GM10248 (cell line): ENCODE data around the gene ZNHIT3.

ENCODE experiments used
- CTCF ChIA-PET: fragments of 300-600 bp; sonication (Branson Sonifier 250); formaldehyde crosslinking; extraction: SDS; loops from one replicate; lab custom pipeline; 2021; ENCODE audit warnings: antibody characterized with exemption; lab: Yijun Ruan, JAX
- POLR2A ChIA-PET: fragments of 350-650 bp; sonication (Branson Sonifier 250); formaldehyde crosslinking; extraction: SDS; loops from one replicate; lab custom pipeline; 2020; ENCODE audit warnings: antibody characterized with exemption; lab: Yijun Ruan, JAX
- DNase-seq: peaks from one replicate; pipeline ENCODE4 v3.0.0; 2012; ENCODE audit errors: extremely low spot score
- TF ChIP-seq, protein P1 (sequence below): IDR thresholded peaks from 2 replicates; pipeline ENCODE4 v1.5.1; 2012; ENCODE audit warnings: mild to moderate bottlenecking, low read depth; ENCODE audit errors: extremely low read depth, missing control alignments, control extremely low read depth

The ZNHIT3 gene

DNA sequence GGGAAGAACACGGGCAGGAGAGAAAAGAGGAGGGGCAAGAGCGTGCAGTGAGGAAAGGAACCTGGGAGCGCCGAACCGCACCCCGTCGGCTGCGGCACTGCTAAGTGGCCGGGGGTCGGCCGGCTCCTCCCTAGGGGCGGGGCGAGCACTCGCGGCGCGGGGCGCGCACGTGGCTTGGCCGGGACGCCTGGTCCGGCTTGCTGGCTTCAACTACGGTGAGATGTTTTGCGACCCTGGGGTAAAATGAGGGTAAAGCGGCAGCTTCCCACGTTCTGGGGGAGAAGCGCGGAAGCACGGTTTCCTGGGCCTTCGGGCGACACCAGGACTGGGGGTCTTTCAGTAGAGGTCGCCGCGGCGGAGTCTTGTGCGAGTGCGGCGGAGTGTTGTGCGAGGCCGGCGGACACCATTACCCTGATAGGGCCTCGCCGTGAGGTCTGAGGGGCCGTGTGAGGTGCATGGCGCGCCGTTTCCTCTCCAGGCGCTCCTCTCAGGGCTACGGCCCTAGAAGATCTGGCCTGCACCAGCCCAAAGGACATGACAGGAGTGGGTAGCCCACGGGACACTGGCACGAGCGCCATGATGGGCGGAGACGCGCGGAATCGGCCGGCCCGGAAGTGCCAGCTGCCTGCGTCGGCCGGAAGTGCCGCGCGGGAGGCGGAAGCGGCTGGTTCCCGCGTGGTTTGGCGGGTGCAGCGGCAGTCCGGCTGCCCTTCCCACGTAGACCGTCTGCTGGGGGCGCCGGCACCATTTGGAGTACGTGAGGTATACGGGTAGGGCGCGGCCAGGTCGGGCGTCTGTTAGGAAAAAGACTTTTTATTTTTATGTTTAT is 48.6 kb downstream of the ZNHIT3 start, which contains the start of the genes MYO19 and PIGW:
TSS of gene MYO19 (minus strand) at position 29 of the 829 bp plus-strand sequence. CDS start 2,330 bp downstream, outside the sequence.
TSS of gene PIGW (plus strand) at position 148 of the 829 bp plus-strand sequence. CDS start 2,115 bp downstream, outside the sequence.
- ChIA-PET CTCF (interaction anchor here (0.7 to 2.4 kb wide), 12 partner anchors 10 to 52 kb away, joined by 3 to 14 read pairs (median 4); partner anchors contain the start of gene GGNBP2), POLR2A (interaction anchor here (0.6 to 1.2 kb wide), 4 partner anchors 10 to 858 kb away, joined by 3 to 6 read pairs (median 4); no protein-coding TSS in a partner anchor)
- TF ChIP-seq, protein P1, sequence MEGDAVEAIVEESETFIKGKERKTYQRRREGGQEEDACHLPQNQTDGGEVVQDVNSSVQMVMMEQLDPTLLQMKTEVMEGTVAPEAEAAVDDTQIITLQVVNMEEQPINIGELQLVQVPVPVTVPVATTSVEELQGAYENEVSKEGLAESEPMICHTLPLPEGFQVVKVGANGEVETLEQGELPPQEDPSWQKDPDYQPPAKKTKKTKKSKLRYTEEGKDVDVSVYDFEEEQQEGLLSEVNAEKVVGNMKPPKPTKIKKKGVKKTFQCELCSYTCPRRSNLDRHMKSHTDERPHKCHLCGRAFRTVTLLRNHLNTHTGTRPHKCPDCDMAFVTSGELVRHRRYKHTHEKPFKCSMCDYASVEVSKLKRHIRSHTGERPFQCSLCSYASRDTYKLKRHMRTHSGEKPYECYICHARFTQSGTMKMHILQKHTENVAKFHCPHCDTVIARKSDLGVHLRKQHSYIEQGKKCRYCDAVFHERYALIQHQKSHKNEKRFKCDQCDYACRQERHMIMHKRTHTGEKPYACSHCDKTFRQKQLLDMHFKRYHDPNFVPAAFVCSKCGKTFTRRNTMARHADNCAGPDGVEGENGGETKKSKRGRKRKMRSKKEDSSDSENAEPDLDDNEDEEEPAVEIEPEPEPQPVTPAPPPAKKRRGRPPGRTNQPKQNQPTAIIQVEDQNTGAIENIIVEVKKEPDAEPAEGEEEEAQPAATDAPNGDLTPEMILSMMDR = peak; percentile 31
- DNase-seq = peak; percentile 92

DNA sequence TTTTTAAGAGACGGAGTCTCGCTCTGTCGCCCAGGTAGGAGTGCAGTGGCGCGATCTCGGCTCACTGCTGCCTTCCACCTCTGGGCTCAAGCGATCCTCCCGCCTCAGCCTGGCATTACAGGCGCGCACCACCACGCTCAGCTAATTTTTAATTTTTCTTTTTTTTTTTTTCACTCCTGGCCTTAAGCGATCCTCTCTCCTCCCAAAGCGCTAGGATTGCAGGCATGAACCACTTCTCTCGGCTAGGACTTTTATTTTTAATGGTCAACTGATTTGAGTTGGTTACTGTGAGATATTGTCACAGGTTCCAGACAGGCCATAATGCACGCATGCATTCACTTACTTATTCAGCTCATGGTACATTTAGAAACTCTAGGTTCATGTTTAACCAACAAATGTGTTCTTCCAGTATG is 49.2 kb downstream of the ZNHIT3 start:
- TF ChIP-seq, protein P1 = no peak
- POLR2A ChIA-PET = interaction anchor here (0.6 to 1.2 kb wide), 4 partner anchors 10 to 857 kb away, joined by 3 to 6 read pairs (median 4); no protein-coding TSS in a partner anchor
- CTCF ChIA-PET = interaction anchor here (1.2 to 2.4 kb wide), 3 partner anchors 9 to 47 kb away, joined by 3 to 7 read pairs (median 6); partner anchors contain the start of gene GGNBP2
- no peak for DNase-seq

DNA sequence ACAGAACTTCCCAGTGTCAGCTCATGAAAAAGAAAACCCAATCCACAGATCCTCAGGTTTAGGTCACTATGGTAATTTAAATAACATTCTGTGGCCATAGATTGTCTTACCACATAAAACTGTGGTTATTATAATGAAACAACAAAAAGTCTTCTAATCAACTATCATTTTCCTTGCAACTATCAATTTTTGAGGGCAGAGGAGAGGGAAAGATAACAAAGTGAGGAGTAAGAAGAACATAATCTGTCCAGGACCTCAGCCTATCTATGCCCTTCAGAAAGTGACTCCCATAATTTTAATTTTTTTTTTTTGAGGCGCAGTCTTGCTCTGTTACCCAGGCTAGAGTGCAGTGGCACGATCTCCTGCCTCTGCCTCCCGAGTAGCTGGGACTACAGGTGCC is 54.2 kb downstream of the ZNHIT3 start:
- TF ChIP-seq, protein P1 = no peak
- POLR2A ChIA-PET = no interaction called here
- no peak for DNase-seq
- CTCF ChIA-PET = interaction anchor here (1.4 kb wide), 1 partner anchor 54 kb away, joined by 3 read pairs; the partner anchor contains the start of gene ZNHIT3

DNA sequence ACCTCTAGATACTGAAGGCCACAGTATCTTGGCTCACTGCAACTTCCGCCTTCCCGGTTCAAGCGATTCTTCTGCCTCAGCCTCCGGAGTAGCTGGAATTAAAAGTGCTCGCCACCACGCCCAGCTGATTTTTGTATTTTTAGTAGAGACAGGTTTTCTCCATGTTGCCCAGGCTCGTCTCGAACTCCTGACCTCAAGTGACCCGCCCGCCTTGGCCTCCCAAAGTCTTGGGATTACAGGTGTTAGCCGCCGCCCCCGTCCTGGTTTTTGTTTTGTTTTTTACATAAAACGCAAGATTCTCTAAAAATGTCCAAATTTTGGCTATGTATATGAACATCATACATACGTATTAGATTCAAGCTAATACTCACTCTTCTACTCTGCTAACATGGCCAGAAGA is 56.3 kb downstream of the ZNHIT3 start:
- CTCF ChIA-PET = interaction anchor here (1.5 to 1.8 kb wide), 2 partner anchors 9 to 60 kb away, joined by 5 to 6 read pairs; no protein-coding TSS in a partner anchor
- POLR2A ChIA-PET = no interaction called here
- no peak for DNase-seq
- TF ChIP-seq, protein P1 = no peak

DNA sequence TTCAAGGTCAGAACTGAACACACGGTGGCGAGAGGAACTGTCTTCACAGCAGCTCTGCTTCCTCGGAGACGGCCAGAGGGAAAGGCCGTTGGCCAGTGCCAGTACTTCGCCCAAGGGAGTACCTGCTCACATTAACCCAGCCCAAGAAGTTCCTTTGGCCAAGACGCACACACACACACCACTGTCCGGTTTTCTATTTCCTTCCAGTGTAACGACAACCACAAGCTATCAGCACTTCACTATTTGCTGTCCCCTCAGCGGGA is 57.5 kb downstream of the ZNHIT3 start:
- POLR2A ChIA-PET = no interaction called here
- CTCF ChIA-PET = interaction anchor here (1.3 to 1.8 kb wide), 4 partner anchors 8 to 61 kb away, joined by 3 to 6 read pairs (median 4); no protein-coding TSS in a partner anchor
- DNase-seq = peak; percentile 42
- TF ChIP-seq, protein P1 = peak; percentile 31
